DOHH2 (cell line): ENCODE results near the gene IL19.

Experiments
- H3F3A ChIP-seq: fragments of 200-600 bp; sonication (generic), shearing (Covaris generic); 2 replicates; pipeline ENCODE4 v1.6.0; 2016; ENCODE audit warnings: antibody characterized with exemption, mild to moderate bottlenecking; ENCODE audit not compliant: control insufficient read depth, insufficient read depth
- H3K27ac ChIP-seq: fragments of 200-600 bp; sonication (generic); 2 replicates; pipeline ENCODE4 v1.5.1; 2014; ENCODE audit warnings: low read depth, mild to moderate bottlenecking, low read length, moderate library complexity
- H3K27me3 ChIP-seq: fragments of 200-600 bp; sonication (generic); 2 replicates; pipeline ENCODE4 v1.6.1; 2014; ENCODE audit warnings: mild to moderate bottlenecking, low read length, mixed read lengths; ENCODE audit not compliant: control insufficient read depth
- H3K36me3 ChIP-seq: fragments of 200-600 bp; sonication (generic); 2 replicates; pipeline ENCODE4 v1.6.1; 2014; ENCODE audit warnings: mild to moderate bottlenecking, low read length, moderate library complexity, mixed read lengths; ENCODE audit not compliant: control insufficient read depth
- H3K4me1 ChIP-seq: fragments of 200-600 bp; sonication (generic); 2 replicates; pipeline ENCODE4 v1.6.1; 2014; ENCODE audit warnings: mild to moderate bottlenecking, low read length, mixed read lengths; ENCODE audit not compliant: control insufficient read depth
- H3K4me2 ChIP-seq: fragments of 200-600 bp; sonication (generic); 2 replicates; pipeline ENCODE4 v1.6.0; 2014; ENCODE audit warnings: mild to moderate bottlenecking, low read length, moderate library complexity
- H3K4me3 ChIP-seq: fragments of 200-600 bp; sonication (generic); 2 replicates; pipeline ENCODE4 v1.5.1; 2014; ENCODE audit warnings: mild to moderate bottlenecking, low read length, mixed read lengths
- H3K79me2 ChIP-seq: fragments of 200-600 bp; sonication (generic); 2 replicates; pipeline ENCODE4 v1.6.1; 2014; ENCODE audit warnings: mild to moderate bottlenecking, low read length, mixed read lengths; ENCODE audit not compliant: control insufficient read depth
- H3K9me2 ChIP-seq: fragments of 200-600 bp; sonication (generic); replicated peaks from 2 replicates; pipeline ENCODE4 v1.6.1; 2014; ENCODE audit warnings: mild to moderate bottlenecking, low read length, mixed read lengths; ENCODE audit not compliant: control insufficient read depth
- H3K9me3 ChIP-seq: fragments of 200-600 bp; sonication (generic); 2 replicates; pipeline ENCODE4 v1.6.1; 2014; ENCODE audit warnings: antibody characterized with exemption, low read length, mixed read lengths; ENCODE audit not compliant: control insufficient read depth, insufficient read depth
- H4K20me1 ChIP-seq: fragments of 200-600 bp; sonication (generic); 2 replicates; pipeline ENCODE4 v1.6.0; 2014; ENCODE audit warnings: low read depth, mild to moderate bottlenecking, antibody characterized with exemption, low read length, moderate library complexity; ENCODE audit not compliant: control insufficient read depth, insufficient read depth
- CTCF ChIP-seq: fragments of 200-600 bp; sonication (generic); IDR thresholded peaks from one replicate; pipeline ENCODE4 v1.5.1; 2014; ENCODE audit warnings: antibody characterized with exemption, mild to moderate bottlenecking, low read depth, low read length; ENCODE audit not compliant: poor library complexity, severe bottlenecking
- EZH2phosphoT487 ChIP-seq: fragments of 200-600 bp; sonication (generic); IDR thresholded peaks from 2 replicates; pipeline ENCODE4 v1.6.1; 2017; ENCODE audit warnings: borderline replicate concordance, mild to moderate bottlenecking, antibody characterized with exemption, low read length, moderate library complexity, mixed read lengths

IL19 gene

GRCh38 chr1:206766251-206766856 lies 4.2 kb upstream of the IL19 start:
- Histone ChIP-seq H3K9me2 (no peaks in the 10 kb centered on the region), H3K36me3 (no peaks in the 10 kb centered on the region), H3K9me3 (no peaks in the 10 kb centered on the region), H3F3A (no peaks in the 10 kb centered on the region), H4K20me1 (no peaks in the 10 kb centered on the region), H3K27ac (no peak overlapping the region), H3K27me3 (peaks cover 66% of the 10 kb centered on the region), H3K79me2 (no peaks in the 10 kb centered on the region), H3K4me1 (no peaks in the 10 kb centered on the region), H3K4me2 (no peak overlapping the region), H3K4me3 (no peak overlapping the region)
- TF ChIP-seq CTCF (no peak), EZH2phosphoT487 (no peak)

GRCh38 chr1:206768472-206769303 lies 1.9 kb upstream of the IL19 start:
- peaks cover 82% of the 10 kb centered on the region for H3K27me3 ChIP-seq
- no peaks in the 10 kb centered on the region for H4K20me1 ChIP-seq
- no peaks in the 10 kb centered on the region for H3K36me3 ChIP-seq
- TF ChIP-seq CTCF (no peak), EZH2phosphoT487 (no peak)
- no peak overlapping the region for H3K4me3 ChIP-seq
- H3F3A ChIP-seq: no peaks in the 10 kb centered on the region
- no peak overlapping the region for H3K27ac ChIP-seq
- H3K4me2 ChIP-seq: no peak overlapping the region
- no peaks in the 10 kb centered on the region for H3K9me2 ChIP-seq
- no peaks in the 10 kb centered on the region for H3K79me2 ChIP-seq
- H3K4me1 ChIP-seq: no peaks in the 10 kb centered on the region
- no peaks in the 10 kb centered on the region for H3K9me3 ChIP-seq

- H3K79me2 ChIP-seq: no peaks in the 10 kb centered on the region
- no peaks in the 10 kb centered on the region for H3K4me1 ChIP-seq
- no peak overlapping the region for H3K4me2 ChIP-seq
- no peak overlapping the region for H3K4me3 ChIP-seq
- no peaks in the 10 kb centered on the region for H3K36me3 ChIP-seq
- no peaks in the 10 kb centered on the region for H4K20me1 ChIP-seq
- no peaks in the 10 kb centered on the region for H3F3A ChIP-seq
- no peaks in the 10 kb centered on the region for H3K9me3 ChIP-seq
- no peak overlapping the region for H3K27ac ChIP-seq
- H3K9me2 ChIP-seq: no peaks in the 10 kb centered on the region
- peaks cover 84% of the 10 kb centered on the region for H3K27me3 ChIP-seq
- TF ChIP-seq CTCF: no peak
- TF ChIP-seq EZH2phosphoT487: no peak
Observed at GRCh38 chr1:206769304-206769731, 1.3 kb upstream of the IL19 start.
